Fibroblast of the aortic adventitia (primary cell): ENCODE results near the gene METTL27. TPM values are rescaled to one million over a fixed set of nuclear protein-coding genes. Genes with fewer than 3 reads are reported as not detected.
"Not testable (repeated sequence)": the region's sequence is repeated elsewhere in the genome, so short reads cannot be mapped to it uniquely, and the experiment has no call there.

Experiments used
- DNase-seq: peaks from one replicate; pipeline ENCODE4 v3.0.0-alpha.2; 2010; ENCODE audit warnings: low read depth
- H3K4me3 ChIP-seq: 2 replicates; pipeline ENCODE4 v1.5.1; 2011; ENCODE audit warnings: low read depth, mild to moderate bottlenecking, control low read depth, low read length, moderate library complexity
- CTCF ChIP-seq: IDR thresholded peaks from 2 replicates; pipeline ENCODE4 v1.5.1; 2011; ENCODE audit warnings: mild to moderate bottlenecking, low read length, control low read depth, inconsistent platforms; ENCODE audit not compliant: insufficient read depth
- total RNA-seq: library from RNA; depleted of rRNA; stranded (reverse); fragments of >200 nt; gene quantifications from 2 replicates; pipeline ENCODE4 v1.2.3, GENCODE V29; 2012; ENCODE audit warnings: low replicate concordance

The METTL27 gene
- total RNA-seq, 1 donor = 6.1 TPM

GRCh38 chr7:73844131-73844547 is 1.8 kb upstream of the METTL27 start:
- no peak for TF ChIP-seq CTCF
- no peak for DNase-seq
- H3K4me3 ChIP-seq = no peak overlapping the region

GRCh38 chr7:73841689-73842066 is 638 bp downstream of the METTL27 start:
- no peak for TF ChIP-seq CTCF
- peak overlapping the region; percentile 77 for H3K4me3 ChIP-seq
- DNase-seq = no peak

- DNase-seq = no peak
- no peak overlapping the region for H3K4me3 ChIP-seq
- no peak for TF ChIP-seq CTCF
These were observed 1.5 kb downstream of the METTL27 start for GRCh38 chr7:73840715-73841379.

GRCh38 chr7:73839743-73840714 is 2.3 kb downstream of the METTL27 start:
- no peak overlapping the region for H3K4me3 ChIP-seq
- DNase-seq = no peak
- no peak for TF ChIP-seq CTCF

- no peak for DNase-seq
- TF ChIP-seq CTCF = no peak
- H3K4me3 ChIP-seq = no peak overlapping the region
These were observed 3.0 kb downstream of the METTL27 start for GRCh38 chr7:73839290-73839689.

GRCh38 chr7:73838642-73839041 is 3.7 kb downstream of the METTL27 start:
- no peak overlapping the region for H3K4me3 ChIP-seq
- TF ChIP-seq CTCF = no peak
- DNase-seq = no peak

GRCh38 chr7:73837167-73837566 is 5.1 kb downstream of the METTL27 start:
- not testable (repeated sequence) for DNase-seq, H3K4me3 ChIP-seq
